HT1080 (cell line): ENCODE data around the gene SUMO2. TPM values are rescaled to one million over a fixed set of nuclear protein-coding genes. Genes with fewer than 3 reads are reported as not detected.
"Not testable (repeated sequence)": the region's sequence is repeated elsewhere in the genome, so short reads cannot be mapped to it uniquely, and the experiment has no call there.

Experiments
- DNase-seq: peaks from one replicate; pipeline ENCODE4 v3.0.0-alpha.2; 2015; ENCODE audit warnings: low read depth
- total RNA-seq: library from RNA; depleted of rRNA; stranded (reverse); fragments of >200 nt; shearing (Covaris generic); gene quantifications from 2 replicates; pipeline ENCODE4 v1.2.3, GENCODE V29; 2014

SUMO2 gene
- total RNA-seq, 1 experiment from 2014 or later, result 314 TPM

- DNase-seq, result no peak
These were observed 36.2 kb downstream of the SUMO2 start for GRCh38 chr17:75146592-75146991.

- DNase-seq, result no peak
These were observed 37.8 kb downstream of the SUMO2 start for GRCh38 chr17:75144816-75145512.

GRCh38 chr17:75142236-75142971 lies 40.4 kb downstream of the SUMO2 start:
- DNase-seq, result no peak

DNA sequence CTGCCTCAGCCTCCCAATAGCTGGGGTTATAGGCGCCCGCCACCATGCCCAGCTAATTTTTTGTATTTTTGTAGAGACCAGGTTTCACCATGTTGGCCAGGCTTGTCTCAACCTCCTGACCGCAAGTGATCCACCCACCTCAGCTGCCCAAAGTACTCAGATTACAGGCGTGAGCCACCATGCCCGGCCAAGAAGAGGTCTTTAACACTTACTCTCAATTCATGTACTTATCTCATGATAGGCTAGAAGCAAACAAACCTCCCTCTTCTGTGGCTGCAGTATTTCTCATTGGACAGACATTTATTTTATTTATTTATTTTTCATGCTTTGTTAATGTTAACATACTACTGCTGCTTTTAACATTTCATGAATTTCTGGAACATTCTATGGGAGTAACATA lies 44.2 kb downstream of the SUMO2 start:
- DNase-seq, result no peak

- DNase-seq, result not testable (repeated sequence)
These were observed 45.0 kb downstream of the SUMO2 start for GRCh38 chr17:75137762-75138161.

DNA sequence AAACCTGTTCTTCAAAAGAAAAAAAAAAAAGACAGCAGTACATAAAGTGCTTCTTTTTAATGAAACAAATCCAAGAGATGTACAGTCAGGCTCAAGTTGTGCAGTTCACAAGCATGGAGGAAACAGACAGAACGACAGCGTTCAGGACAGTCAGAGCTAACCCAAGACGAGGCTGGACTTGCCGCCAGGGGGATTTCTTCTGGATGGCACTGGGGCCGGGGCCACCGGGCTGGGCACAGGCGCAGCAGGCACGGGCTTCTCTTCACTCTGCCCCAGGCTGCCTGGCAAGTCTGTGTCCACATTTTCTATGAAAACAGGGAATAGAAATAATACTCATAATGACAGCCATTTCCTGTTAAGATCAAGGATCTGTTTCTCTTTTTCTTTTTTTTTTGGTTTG lies 46.8 kb downstream of the SUMO2 start:
- DNase-seq, result no peak

DNA sequence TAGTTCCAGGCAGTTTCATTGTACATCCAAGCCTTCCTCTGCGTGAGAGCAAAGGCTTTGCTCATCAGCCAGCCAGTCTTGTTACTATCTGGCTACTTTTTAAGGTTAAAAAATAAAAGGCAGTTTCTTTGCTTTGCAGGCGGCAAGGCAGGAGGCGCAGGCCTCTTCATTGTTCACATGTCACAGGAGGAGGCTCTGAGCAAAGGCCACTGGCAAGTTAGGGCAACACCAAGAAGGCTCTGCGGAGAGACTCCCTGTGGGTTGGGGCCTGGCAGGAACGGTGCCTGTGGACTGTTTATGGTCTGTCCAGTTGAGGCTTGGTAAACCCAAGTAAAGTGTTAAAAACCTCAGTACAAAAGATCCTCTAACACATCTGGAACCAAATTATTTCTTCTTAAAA lies 47.3 kb downstream of the SUMO2 start:
- no peak for DNase-seq

DNA sequence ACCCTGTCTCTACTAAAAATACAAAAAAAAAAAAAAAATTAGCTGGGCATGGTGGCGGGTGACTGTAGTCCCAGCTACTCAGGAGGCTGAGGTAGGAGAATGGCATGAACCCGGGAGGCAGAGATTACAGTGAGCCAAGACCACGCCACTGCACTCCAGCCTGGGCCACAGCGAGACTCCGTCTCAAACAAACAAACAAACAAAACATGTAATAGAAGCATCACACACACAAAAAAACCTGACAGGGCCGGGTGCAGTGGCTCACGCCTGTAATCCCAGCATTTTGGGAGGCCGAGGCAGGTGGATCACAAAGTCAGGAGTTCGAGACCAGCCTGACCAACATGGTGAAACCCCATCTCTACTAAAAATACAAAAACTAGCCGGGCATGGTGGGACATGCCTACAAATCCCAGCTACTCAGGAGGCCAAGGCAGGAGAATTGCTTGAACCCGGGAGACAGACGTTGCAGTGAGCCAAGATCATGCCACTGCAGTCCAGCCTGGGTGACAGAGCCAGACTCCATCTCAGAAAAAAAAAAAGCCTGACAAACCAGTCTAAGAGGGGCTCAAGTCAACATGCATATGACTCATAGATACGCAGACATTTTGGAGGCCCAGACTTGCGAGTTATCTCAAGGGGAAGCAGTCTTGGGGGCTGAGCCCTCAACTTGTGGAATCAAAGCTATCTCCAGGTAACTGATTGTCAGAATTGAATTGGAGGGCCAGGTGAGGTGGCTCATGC lies 49.0 kb downstream of the SUMO2 start:
- not testable (repeated sequence) for DNase-seq

GRCh38 chr17:75133001-75133400 lies 49.8 kb downstream of the SUMO2 start:
- no peak for DNase-seq

GRCh38 chr17:75132018-75133000 lies 50.5 kb downstream of the SUMO2 start:
- not testable (repeated sequence) for DNase-seq

DNA sequence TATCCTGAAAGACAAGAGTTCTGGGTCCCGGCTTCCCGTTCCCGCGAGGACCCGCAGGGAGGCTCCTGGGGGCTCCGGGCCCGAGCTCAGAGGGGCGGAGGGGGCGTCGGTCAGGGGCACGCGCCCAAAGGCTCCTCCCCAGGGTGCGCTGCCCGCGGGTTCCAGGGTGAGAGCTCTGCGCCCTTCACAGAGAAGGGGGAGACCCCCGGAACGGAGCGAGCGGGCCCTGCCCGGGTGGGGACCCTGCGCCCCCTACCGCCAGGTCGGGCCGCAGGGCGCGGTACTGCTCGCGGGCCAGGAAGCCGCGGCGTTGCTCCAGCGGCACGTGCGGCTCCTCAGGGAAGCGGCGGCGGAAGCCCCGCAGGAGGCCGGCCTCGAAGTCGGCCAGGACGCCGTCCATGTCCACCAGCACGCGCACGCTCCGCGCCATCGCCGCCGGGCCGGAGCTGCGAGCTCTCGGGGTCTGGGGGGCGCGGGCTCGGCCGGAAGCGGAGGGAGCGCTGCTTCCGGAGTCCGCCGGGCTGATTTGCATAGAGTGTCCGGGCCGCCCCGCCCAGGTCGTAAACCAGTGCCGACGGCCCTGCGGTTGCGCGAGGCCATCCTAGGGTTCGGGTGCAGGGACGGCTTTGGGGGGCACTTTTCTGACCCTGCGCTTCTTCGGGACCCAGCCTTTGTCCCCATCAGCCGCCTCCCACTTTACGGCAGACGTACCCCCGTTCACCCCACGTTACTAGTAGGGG lies 51.3 kb downstream of the SUMO2 start, which contains the start of gene NT5C:
TSS of gene NT5C (minus strand) at position 465 of the 740 bp plus-strand sequence. CDS start at position 430, 35 bp downstream.
- peak; percentile 84 for DNase-seq

- peak; percentile 85 for DNase-seq
These were observed 52.0 kb downstream of the SUMO2 start for GRCh38 chr17:75130632-75131277.

- no peak for DNase-seq
These were observed 52.6 kb downstream of the SUMO2 start for GRCh38 chr17:75130059-75130631.

DNA sequence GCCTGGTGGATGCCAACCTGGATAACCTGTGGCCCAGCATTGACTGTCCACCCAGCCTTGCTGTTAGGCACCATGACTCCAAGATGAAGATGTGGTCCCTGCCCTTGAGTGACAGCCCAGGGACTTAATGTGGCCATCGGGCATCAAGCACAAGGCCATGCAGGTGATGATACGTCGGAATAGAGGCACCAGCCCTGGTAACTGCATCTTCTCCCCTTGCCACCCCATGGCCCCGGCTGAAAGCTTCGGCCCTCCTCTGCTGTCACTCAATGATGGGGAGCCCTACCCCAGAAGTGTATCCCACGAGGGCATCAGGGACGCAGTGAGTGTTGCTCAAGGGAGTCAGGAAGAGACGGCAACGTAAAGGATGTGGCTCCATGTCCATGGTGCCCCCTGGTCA lies 53.2 kb downstream of the SUMO2 start:
- no peak for DNase-seq

GRCh38 chr17:75128694-75129505 lies 53.9 kb downstream of the SUMO2 start:
- DNase-seq, result no peak

DNA sequence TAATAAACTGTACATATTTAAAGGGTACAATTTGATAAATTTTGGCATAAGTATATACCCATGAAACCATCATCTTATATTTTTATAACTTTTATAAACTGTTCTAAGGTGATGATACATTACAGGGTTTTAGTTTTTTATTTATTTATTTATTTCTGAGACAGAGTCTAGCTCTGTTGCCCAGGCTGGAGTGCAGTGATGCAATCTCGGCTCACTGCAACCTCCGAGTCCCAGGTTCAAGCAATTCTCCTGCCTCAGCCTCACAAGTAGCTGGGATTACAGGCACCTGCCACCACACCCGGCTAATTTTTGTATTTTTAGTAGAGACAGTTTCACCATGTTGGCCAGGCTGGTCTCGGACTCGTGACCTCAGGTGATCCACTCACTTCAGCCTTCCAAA lies 54.8 kb downstream of the SUMO2 start:
- not testable (repeated sequence) for DNase-seq

DNA sequence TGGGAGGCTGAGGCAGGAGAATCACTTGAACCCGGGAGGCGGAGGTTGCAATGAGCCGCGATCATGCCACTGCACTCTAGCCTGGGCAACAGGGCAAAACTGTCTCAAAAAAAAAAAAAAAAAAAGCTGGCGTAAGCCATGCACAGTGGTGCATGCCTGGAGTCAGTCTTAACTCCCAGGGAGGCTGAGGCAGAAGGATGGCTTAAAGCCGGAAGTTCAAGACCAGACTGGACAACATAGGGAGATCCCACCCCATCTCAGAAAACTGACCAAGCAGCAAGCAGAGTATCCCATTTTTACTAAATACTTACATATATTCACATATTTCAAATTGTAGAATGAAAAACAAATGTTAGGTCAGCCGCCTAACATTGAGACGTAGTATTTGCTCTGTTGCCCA lies 55.8 kb downstream of the SUMO2 start:
- DNase-seq, result no peak

GRCh38 chr17:75125984-75126383 lies 56.8 kb downstream of the SUMO2 start:
- no peak for DNase-seq
